Smooth muscle cell (in vitro differentiated cells): Measurements from ENCODE around the gene S100A7. TPM values are rescaled to one million over a fixed set of nuclear protein-coding genes. Genes with fewer than 3 reads are reported as not detected.

Experiments
- DNase-seq: peaks from one replicate; lab custom pipeline; 2025; ENCODE audit not compliant: unreplicated experiment; lab: John Stamatoyannopoulos, UW
- H2AFZ ChIP-seq: fragments of 200-600 bp; sonication (generic); 2 replicates; pipeline ENCODE4 v1.6.0; 2016; ENCODE audit warnings: antibody characterized with exemption, low read depth, mild to moderate bottlenecking
- H3F3A ChIP-seq: fragments of 200-600 bp; sonication (generic); 2 replicates; pipeline ENCODE4 v1.6.0; 2017; ENCODE audit warnings: antibody characterized with exemption, low read depth
- H3K27ac ChIP-seq: fragments of 200-600 bp; sonication (generic); 2 replicates; pipeline ENCODE4 v1.5.1; 2016; ENCODE audit warnings: low read depth, mild to moderate bottlenecking
- H3K27me3 ChIP-seq: fragments of 200-600 bp; sonication (generic); 2 replicates; pipeline ENCODE4 v1.6.1; 2016; ENCODE audit warnings: low read depth, mild to moderate bottlenecking
- H3K36me3 ChIP-seq: fragments of 200-600 bp; sonication (generic); 2 replicates; pipeline ENCODE4 v1.5.1; 2016; ENCODE audit warnings: low read depth
- H3K4me1 ChIP-seq: fragments of 200-600 bp; sonication (generic); 2 replicates; pipeline ENCODE4 v1.5.1; 2016; ENCODE audit warnings: low read depth
- H3K4me2 ChIP-seq: fragments of 200-600 bp; sonication (generic); 2 replicates; pipeline ENCODE4 v1.6.0; 2016; ENCODE audit warnings: mild to moderate bottlenecking
- H3K4me3 ChIP-seq: fragments of 200-600 bp; sonication (generic); 2 replicates; pipeline ENCODE4 v1.5.1; 2016; ENCODE audit warnings: mild to moderate bottlenecking
- H3K79me2 ChIP-seq: fragments of 200-600 bp; sonication (generic); 2 replicates; pipeline ENCODE4 v1.6.0; 2016; ENCODE audit warnings: low read depth, mild to moderate bottlenecking
- H3K9ac ChIP-seq: fragments of 200-600 bp; sonication (generic); 2 replicates; pipeline ENCODE4 v1.6.0; 2016; ENCODE audit warnings: low read depth
- H3K9me3 ChIP-seq: fragments of 200-600 bp; sonication (generic); replicated peaks from 2 replicates; pipeline ENCODE4 v1.5.1; 2016; ENCODE audit warnings: low read depth
- H4K20me1 ChIP-seq: fragments of 200-600 bp; sonication (generic); 2 replicates; pipeline ENCODE4 v1.6.0; 2016; ENCODE audit warnings: low read depth
- CTCF ChIP-seq: fragments of 200-600 bp; sonication (generic); IDR thresholded peaks from 2 replicates; pipeline ENCODE4 v1.5.1; 2017; ENCODE audit warnings: borderline replicate concordance, mild to moderate bottlenecking, antibody characterized with exemption; ENCODE audit not compliant: insufficient read depth, poor library complexity, severe bottlenecking
- WGBS: methylation state at CpG from one replicate; pipeline ENCODE4 v1.1.7; 2016; ENCODE audit warnings: low lambda C conversion rate; 5-methylcytosine and 5-hydroxymethylcytosine counted together
- polyA plus RNA-seq: library from polyadenylated mRNA; unstranded; fragments of >200 nt; fragmentation: Nextera tagmentation; extraction: Ambion mirVana; gene quantifications from 2 replicates; pipeline ENCODE4 v1.2.1, GENCODE V29; 2016
- total RNA-seq: library from RNA; depleted of rRNA; stranded (reverse); fragments of >200 nt; gene quantifications from 2 replicates; pipeline ENCODE4 v1.2.3, GENCODE V29; 2014

Gene S100A7
- total and polyA plus RNA-seq, 2 experiments from 2014 or later, result not detected

- H3K27me3 ChIP-seq, result no peaks in the 10 kb centered on the region
- WGBS, result 82% methylated on average over 2 of the region's 2 CpGs
- no peak overlapping the region for H3K9ac ChIP-seq
- H3K4me3 ChIP-seq, result no peak overlapping the region
- H3K4me1 ChIP-seq, result no peaks in the 10 kb centered on the region
- no peak overlapping the region for H3K4me2 ChIP-seq
- no peaks in the 10 kb centered on the region for H4K20me1 ChIP-seq
- no peak overlapping the region for H2AFZ ChIP-seq
- no peaks in the 10 kb centered on the region for H3K36me3 ChIP-seq
- H3F3A ChIP-seq, result no peaks in the 10 kb centered on the region
- no peaks in the 10 kb centered on the region for H3K9me3 ChIP-seq
- TF ChIP-seq CTCF, result no peak
- DNase-seq, result no peak
- H3K27ac ChIP-seq, result no peak overlapping the region
- H3K79me2 ChIP-seq, result no peaks in the 10 kb centered on the region
These were observed 30.3 kb downstream of the S100A7 start for GRCh38 chr1:153430166-153430553.

- H3K9ac ChIP-seq, result no peak overlapping the region
- no peaks in the 10 kb centered on the region for H3K9me3 ChIP-seq
- DNase-seq, result no peak
- no peaks in the 10 kb centered on the region for H3K36me3 ChIP-seq
- H2AFZ ChIP-seq, result no peak overlapping the region
- 69% methylated on average over 7 of the region's 7 CpGs for WGBS
- no peak for TF ChIP-seq CTCF
- H3F3A ChIP-seq, result no peaks in the 10 kb centered on the region
- no peak overlapping the region for H3K27ac ChIP-seq
- H3K27me3 ChIP-seq, result no peaks in the 10 kb centered on the region
- no peaks in the 10 kb centered on the region for H3K4me1 ChIP-seq
- no peaks in the 10 kb centered on the region for H3K79me2 ChIP-seq
- H3K4me3 ChIP-seq, result no peak overlapping the region
- no peaks in the 10 kb centered on the region for H4K20me1 ChIP-seq
- no peak overlapping the region for H3K4me2 ChIP-seq
These were observed 30.9 kb downstream of the S100A7 start for GRCh38 chr1:153429266-153430165.

- no peak for TF ChIP-seq CTCF
- Histone ChIP-seq H3K4me3 (no peak overlapping the region), H3K79me2 (no peaks in the 10 kb centered on the region), H3K27ac (no peak overlapping the region), H3K9me3 (no peaks in the 10 kb centered on the region), H3K4me2 (no peak overlapping the region), H3K36me3 (no peaks in the 10 kb centered on the region), H3K9ac (no peak overlapping the region), H2AFZ (no peak overlapping the region), H3K4me1 (no peaks in the 10 kb centered on the region), H4K20me1 (no peaks in the 10 kb centered on the region), H3F3A (no peaks in the 10 kb centered on the region), H3K27me3 (no peaks in the 10 kb centered on the region)
- no peak for DNase-seq
- WGBS, result 63% methylated on average over 6 of the region's 6 CpGs
These were observed 31.7 kb downstream of the S100A7 start for GRCh38 chr1:153428791-153429190.

- DNase-seq, result no peak
- Histone ChIP-seq H3F3A (no peaks in the 10 kb centered on the region), H3K4me3 (no peak overlapping the region), H3K4me1 (no peaks in the 10 kb centered on the region), H3K79me2 (no peaks in the 10 kb centered on the region), H3K9ac (no peak overlapping the region), H3K27me3 (no peaks in the 10 kb centered on the region), H3K4me2 (no peak overlapping the region), H3K27ac (no peak overlapping the region), H3K9me3 (no peaks in the 10 kb centered on the region), H3K36me3 (no peaks in the 10 kb centered on the region), H4K20me1 (no peaks in the 10 kb centered on the region), H2AFZ (no peak overlapping the region)
- TF ChIP-seq CTCF, result no peak
- WGBS, result 85% methylated on average over 12 of the region's 12 CpGs
These were observed 32.3 kb downstream of the S100A7 start for GRCh38 chr1:153428073-153428638.
